PC-9 (cell line): ENCODE data around the gene APELA. TPM values are rescaled to one million over a fixed set of nuclear protein-coding genes. Genes with fewer than 3 reads are reported as not detected.

ENCODE experiments used
- Bru-seq: library from RNA; stranded (reverse); fragments of 400-500 nt; gene quantifications from one replicate; lab custom pipeline; 2021; lab: Mats Ljungman, UMichigan
- BruChase-seq, 2 experiments: library from RNA; stranded (reverse); fragments of 400-500 nt; gene quantifications; one replicate each; lab custom pipeline; 2021; lab: Mats Ljungman, UMichigan
- BruUV-seq: library from RNA; stranded (reverse); fragments of 400-500 nt; replicated peaks from 2 replicates; lab custom pipeline; 2021; lab: Mats Ljungman, UMichigan
- CTCF ChIA-PET: fragments of 300-600 bp; sonication (Branson Sonifier 250); formaldehyde crosslinking; loops from one replicate; lab custom pipeline; 2022; ENCODE audit warnings: antibody characterized with exemption; lab: Charles Lee
- POLR2A ChIA-PET: fragments of 300-600 bp; sonication (Branson Sonifier 250); formaldehyde crosslinking; loops from one replicate; lab custom pipeline; 2022; ENCODE audit warnings: antibody characterized with exemption; ENCODE audit not compliant: unreplicated experiment; lab: Charles Lee
- DNase-seq, 2 experiments: peaks; one replicate each; pipeline versions ENCODE4 v3.0.0 to v3.0.0-alpha.2; 2015 to 2022; ENCODE audit warnings: mixed read lengths in 1 of 2
- H2AFZ ChIP-seq: fragments of 200-600 bp; sonication (generic); 2 replicates; pipeline ENCODE4 v1.8.1; 2017; ENCODE audit warnings: antibody characterized with exemption
- H3F3A ChIP-seq: fragments of 200-600 bp; sonication (generic); 2 replicates; pipeline ENCODE4 v1.8.1; 2017; ENCODE audit warnings: antibody characterized with exemption, mild to moderate bottlenecking, low read depth; ENCODE audit not compliant: insufficient read depth
- H3K27ac ChIP-seq: fragments of 200-600 bp; sonication (generic); 2 replicates; pipeline ENCODE4 v1.6.1; 2016; ENCODE audit warnings: mixed run types
- H3K27me3 ChIP-seq: fragments of 200-600 bp; sonication (generic); 2 replicates; pipeline ENCODE4 v1.6.1; 2016; ENCODE audit warnings: low read depth, mixed run types; ENCODE audit not compliant: insufficient read depth
- H3K36me3 ChIP-seq: fragments of 200-600 bp; sonication (generic); 2 replicates; pipeline ENCODE4 v1.6.1; 2016; ENCODE audit warnings: low read depth, mixed run types
- H3K4me1 ChIP-seq: fragments of 200-600 bp; sonication (generic); replicated peaks from 2 replicates; pipeline ENCODE4 v1.6.1; 2016; ENCODE audit warnings: mixed run types; ENCODE audit not compliant: insufficient read depth
- H3K4me2 ChIP-seq: fragments of 200-600 bp; sonication (generic); 2 replicates; pipeline ENCODE4 v1.6.1; 2017; ENCODE audit warnings: mixed run types
- H3K4me3 ChIP-seq: fragments of 200-600 bp; sonication (generic); 2 replicates; pipeline ENCODE4 v1.6.1; 2016; ENCODE audit warnings: mixed run types
- H3K79me2 ChIP-seq: fragments of 200-600 bp; sonication (generic); 2 replicates; pipeline ENCODE4 v1.6.1; 2017; ENCODE audit warnings: low read depth, mixed run types
- H3K9me2 ChIP-seq: fragments of 200-600 bp; sonication (generic); 2 replicates; pipeline ENCODE4 v1.8.1; 2017; ENCODE audit warnings: mild to moderate bottlenecking; ENCODE audit not compliant: insufficient read depth
- H3K9me3 ChIP-seq: fragments of 200-600 bp; sonication (generic); 2 replicates; pipeline ENCODE4 v1.8.1; 2016; ENCODE audit warnings: low read depth; ENCODE audit not compliant: insufficient read depth
- H4K20me1 ChIP-seq: fragments of 200-600 bp; sonication (generic); 2 replicates; pipeline ENCODE4 v1.8.1; 2017; ENCODE audit not compliant: insufficient read depth
- EZH2 ChIP-seq: fragments of 200-600 bp; sonication (generic); IDR thresholded peaks from 2 replicates; pipeline ENCODE4 v1.8.0; 2017; ENCODE audit warnings: antibody characterized with exemption, low read depth
- intact Hi-C: fragments of 100-400 bp; cut with micrococcal nuclease; formaldehyde crosslinking; loops from one replicate; pipeline ENCODE4 v1.10.0; 2022; ENCODE audit not compliant: unreplicated experiment
- long read RNA-seq: library from polyadenylated mRNA; stranded (forward); transcript quantifications from one replicate; pipeline ENCODE4 v2.0.0, GENCODE V29; 2022
- total RNA-seq: library from RNA; stranded (reverse); gene quantifications from 2 replicates; pipeline ENCODE4 v1.2.3, GENCODE V29; 2021
- TF ChIP-seq, protein P1 (sequence below): fragments of 200-600 bp; sonication (generic); conservative IDR thresholded peaks from 2 replicates; pipeline ENCODE4 v1.6.1; 2017; ENCODE audit warnings: mixed run types, antibody characterized with exemption, mild to moderate bottlenecking, moderate library complexity

Gene APELA, protein sequence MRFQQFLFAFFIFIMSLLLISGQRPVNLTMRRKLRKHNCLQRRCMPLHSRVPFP
- total RNA-seq = not detected in 2 replicates
- Bru-seq, nascent RNA = not detected
- not detected for BruChase-seq, experiment 1, labeled RNA remaining after a 2-hour chase
- not detected for BruChase-seq, experiment 2, labeled RNA remaining after a 6-hour chase
- long read RNA-seq = 0 reads

DNA sequence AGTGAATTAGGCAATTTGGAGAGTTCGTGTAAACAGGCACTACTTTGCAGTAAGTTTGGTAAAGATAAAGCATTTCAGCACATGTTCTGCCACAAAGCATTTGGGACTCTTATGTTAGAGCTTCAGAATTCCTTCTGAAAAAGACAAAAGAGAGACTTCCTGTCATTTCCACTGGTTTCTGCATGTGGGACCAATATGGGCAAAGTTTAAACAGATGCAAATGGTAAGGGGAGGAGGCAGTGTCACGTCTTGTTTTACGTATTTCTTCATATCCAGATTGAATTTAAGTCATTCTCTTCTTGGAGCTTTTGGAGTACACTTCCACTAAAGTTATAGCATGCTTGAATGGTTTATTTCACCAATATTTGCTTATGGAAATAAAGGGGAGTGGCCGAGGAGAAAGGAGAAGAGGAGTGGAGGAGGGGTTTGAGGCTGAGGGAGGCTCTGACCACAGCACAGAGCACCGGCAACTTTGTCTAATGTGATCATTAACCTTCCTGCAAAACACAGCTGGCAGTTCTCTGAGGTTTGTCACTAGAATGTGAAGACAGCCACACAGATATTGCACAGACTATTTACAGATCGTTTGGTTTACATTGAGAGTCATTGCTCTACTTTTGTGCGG, at the start of gene APELA:
APELA (plus strand) TSS at position 479 of the 625 bp plus-strand sequence. CDS start 154 bp downstream, outside the sequence.
- Histone ChIP-seq H2AFZ (no peak within 1 kb of the TSS), H3F3A (no peaks in the 10 kb centered on the region), H3K9me3 (no peaks in the 10 kb centered on the region), H3K4me1 (no peaks in the 10 kb centered on the region), H3K36me3 (no peaks in the 10 kb centered on the region), H3K4me3 (no peak within 1 kb of the TSS), H4K20me1 (no peaks in the 10 kb centered on the region; the same call in 1 of the 2 replicates), H3K4me2 (no peak within 1 kb of the TSS), H3K79me2 (no peaks in the 10 kb centered on the region), H3K27me3 (no peaks in the 10 kb centered on the region), H3K27ac (no peak within 1 kb of the TSS), H3K9me2 (no peaks in the 10 kb centered on the region)
- POLR2A ChIA-PET = no interaction called here
- TF ChIP-seq, protein P1, sequence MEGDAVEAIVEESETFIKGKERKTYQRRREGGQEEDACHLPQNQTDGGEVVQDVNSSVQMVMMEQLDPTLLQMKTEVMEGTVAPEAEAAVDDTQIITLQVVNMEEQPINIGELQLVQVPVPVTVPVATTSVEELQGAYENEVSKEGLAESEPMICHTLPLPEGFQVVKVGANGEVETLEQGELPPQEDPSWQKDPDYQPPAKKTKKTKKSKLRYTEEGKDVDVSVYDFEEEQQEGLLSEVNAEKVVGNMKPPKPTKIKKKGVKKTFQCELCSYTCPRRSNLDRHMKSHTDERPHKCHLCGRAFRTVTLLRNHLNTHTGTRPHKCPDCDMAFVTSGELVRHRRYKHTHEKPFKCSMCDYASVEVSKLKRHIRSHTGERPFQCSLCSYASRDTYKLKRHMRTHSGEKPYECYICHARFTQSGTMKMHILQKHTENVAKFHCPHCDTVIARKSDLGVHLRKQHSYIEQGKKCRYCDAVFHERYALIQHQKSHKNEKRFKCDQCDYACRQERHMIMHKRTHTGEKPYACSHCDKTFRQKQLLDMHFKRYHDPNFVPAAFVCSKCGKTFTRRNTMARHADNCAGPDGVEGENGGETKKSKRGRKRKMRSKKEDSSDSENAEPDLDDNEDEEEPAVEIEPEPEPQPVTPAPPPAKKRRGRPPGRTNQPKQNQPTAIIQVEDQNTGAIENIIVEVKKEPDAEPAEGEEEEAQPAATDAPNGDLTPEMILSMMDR = no peak
- TF ChIP-seq EZH2 = no peak
- intact Hi-C loops = no loop called here
- no peak for DNase-seq
- BruUV-seq = no TSS peak
- CTCF ChIA-PET = no interaction called here

DNA sequence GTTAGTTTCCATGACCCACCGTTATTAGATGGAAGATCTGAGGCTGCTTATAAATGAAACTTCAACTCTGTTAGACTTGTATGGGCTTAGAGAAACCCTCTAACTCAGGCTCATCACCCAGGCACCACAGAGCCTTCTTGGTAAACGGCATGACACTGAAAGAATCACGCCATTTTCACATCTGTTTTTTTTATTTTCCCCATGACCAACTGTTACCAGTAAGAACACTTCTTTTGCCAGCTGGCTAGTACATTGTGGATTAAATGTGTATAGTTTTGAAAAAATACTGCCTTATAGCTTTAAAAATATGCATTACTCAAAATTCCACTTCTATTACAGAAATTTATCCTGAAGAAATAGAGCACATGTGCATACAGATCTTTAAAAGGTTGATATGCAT, 48.0 kb upstream of the APELA start:
- CTCF ChIA-PET = interaction anchor here (0.6 kb wide), 1 partner anchor 106 kb away, joined by 3 read pairs; no protein-coding TSS in a partner anchor

DNA sequence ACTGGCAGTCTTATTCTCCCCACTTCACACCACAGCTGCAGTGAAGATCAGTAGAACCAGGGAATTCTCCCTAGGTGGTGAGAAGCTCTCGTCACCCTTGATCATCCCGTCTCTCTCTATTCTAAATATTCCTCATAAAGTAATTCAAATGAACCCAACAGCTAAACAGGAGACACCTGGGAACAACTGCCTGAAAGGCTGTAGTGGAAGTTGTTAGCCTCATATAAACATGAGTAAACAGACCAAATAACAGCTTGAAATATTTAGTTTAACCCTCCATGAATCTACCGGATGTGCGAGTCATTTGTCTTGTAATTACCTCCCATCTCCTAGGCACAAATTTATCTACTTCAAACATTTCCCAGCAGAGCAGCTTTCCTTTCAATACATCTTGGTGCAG, 30.4 kb upstream of the APELA start:
- no peaks in the 10 kb centered on the region for H3K4me1 ChIP-seq
- no peaks in the 10 kb centered on the region for H3K9me3 ChIP-seq
- no peaks in the 10 kb centered on the region for H3K79me2 ChIP-seq
- ChIA-PET POLR2A (no interaction called here), CTCF (no interaction called here)
- no peaks in the 10 kb centered on the region for H3F3A ChIP-seq
- DNase-seq = no peak
- H3K27me3 ChIP-seq = no peaks in the 10 kb centered on the region
- no peak overlapping the region for H3K4me3 ChIP-seq
- intact Hi-C loops = no loop called here
- no peaks in the 10 kb centered on the region for H4K20me1 ChIP-seq
- no peak overlapping the region for H2AFZ ChIP-seq
- no peaks in the 10 kb centered on the region for H3K9me2 ChIP-seq
- no peak overlapping the region for H3K27ac ChIP-seq
- no peak overlapping the region for H3K4me2 ChIP-seq
- TF ChIP-seq EZH2 = no peak
- TF ChIP-seq, protein P1 = no peak
- BruUV-seq = no TSS peak
- H3K36me3 ChIP-seq = no peaks in the 10 kb centered on the region

More for the DNA sequence above, 48.0 kb upstream of the APELA start:
- Histone ChIP-seq H4K20me1 (no peaks in the 10 kb centered on the region), H3K9me2 (no peaks in the 10 kb centered on the region), H3K4me2 (no peak overlapping the region), H3K79me2 (no peaks in the 10 kb centered on the region), H3F3A (no peaks in the 10 kb centered on the region), H2AFZ (no peak overlapping the region), H3K4me1 (no peaks in the 10 kb centered on the region), H3K27ac (no peak overlapping the region), H3K27me3 (no peaks in the 10 kb centered on the region), H3K36me3 (no peaks in the 10 kb centered on the region), H3K9me3 (no peaks in the 10 kb centered on the region), H3K4me3 (no peak overlapping the region)
- BruUV-seq = no TSS peak
- TF ChIP-seq EZH2 = no peak
- TF ChIP-seq, protein P1 = no peak
- POLR2A ChIA-PET = no interaction called here
- no peak for DNase-seq
- intact Hi-C loops = no loop called here
